Measurements from ENCODE around the gene MON1B. TPM values are rescaled to one million over a fixed set of nuclear protein-coding genes. Genes with fewer than 3 reads are reported as not detected.

The MON1B gene
- total and polyA plus RNA-seq, 2 of the 13 experiments (the other 11 are each of a cell fraction or from before 2014, with no cell fraction given) = 13.4 to 15.6 TPM

DNA sequence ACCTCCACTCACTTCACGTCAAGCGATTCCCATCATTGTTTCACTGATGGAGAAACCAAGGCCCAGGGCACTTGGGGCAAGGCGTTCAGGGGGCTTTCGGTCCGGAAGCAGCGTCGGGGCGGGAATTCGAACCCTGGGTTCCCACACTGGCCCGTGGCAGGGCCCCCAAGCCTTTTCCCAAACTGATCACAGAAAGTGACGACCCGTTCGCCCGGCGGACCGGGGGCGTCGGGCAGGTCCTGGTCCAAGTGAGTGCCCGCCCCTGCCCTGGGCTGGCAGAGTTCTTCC, 856 bp upstream of the MON1B start (continued):
- TF ChIP-seq, protein P1, sequence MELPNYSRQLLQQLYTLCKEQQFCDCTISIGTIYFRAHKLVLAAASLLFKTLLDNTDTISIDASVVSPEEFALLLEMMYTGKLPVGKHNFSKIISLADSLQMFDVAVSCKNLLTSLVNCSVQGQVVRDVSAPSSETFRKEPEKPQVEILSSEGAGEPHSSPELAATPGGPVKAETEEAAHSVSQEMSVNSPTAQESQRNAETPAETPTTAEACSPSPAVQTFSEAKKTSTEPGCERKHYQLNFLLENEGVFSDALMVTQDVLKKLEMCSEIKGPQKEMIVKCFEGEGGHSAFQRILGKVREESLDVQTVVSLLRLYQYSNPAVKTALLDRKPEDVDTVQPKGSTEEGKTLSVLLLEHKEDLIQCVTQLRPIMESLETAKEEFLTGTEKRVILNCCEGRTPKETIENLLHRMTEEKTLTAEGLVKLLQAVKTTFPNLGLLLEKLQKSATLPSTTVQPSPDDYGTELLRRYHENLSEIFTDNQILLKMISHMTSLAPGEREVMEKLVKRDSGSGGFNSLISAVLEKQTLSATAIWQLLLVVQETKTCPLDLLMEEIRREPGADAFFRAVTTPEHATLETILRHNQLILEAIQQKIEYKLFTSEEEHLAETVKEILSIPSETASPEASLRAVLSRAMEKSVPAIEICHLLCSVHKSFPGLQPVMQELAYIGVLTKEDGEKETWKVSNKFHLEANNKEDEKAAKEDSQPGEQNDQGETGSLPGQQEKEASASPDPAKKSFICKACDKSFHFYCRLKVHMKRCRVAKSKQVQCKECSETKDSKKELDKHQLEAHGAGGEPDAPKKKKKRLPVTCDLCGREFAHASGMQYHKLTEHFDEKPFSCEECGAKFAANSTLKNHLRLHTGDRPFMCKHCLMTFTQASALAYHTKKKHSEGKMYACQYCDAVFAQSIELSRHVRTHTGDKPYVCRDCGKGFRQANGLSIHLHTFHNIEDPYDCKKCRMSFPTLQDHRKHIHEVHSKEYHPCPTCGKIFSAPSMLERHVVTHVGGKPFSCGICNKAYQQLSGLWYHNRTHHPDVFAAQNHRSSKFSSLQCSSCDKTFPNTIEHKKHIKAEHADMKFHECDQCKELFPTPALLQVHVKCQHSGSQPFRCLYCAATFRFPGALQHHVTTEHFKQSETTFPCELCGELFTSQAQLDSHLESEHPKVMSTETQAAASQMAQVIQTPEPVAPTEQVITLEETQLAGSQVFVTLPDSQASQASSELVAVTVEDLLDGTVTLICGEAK (IDR thresholded peaks at IDR 0.05) = no peak
- TF ChIP-seq, protein P1 (CRISPR knock-in tag; IDR thresholded peaks at IDR 0.05) = no peak
- TF ChIP-seq ZNF597 (CRISPR knock-in tag; IDR thresholded peaks at IDR 0.05) (no peak), REXO4 (CRISPR knock-in tag; IDR thresholded peaks at IDR 0.05; ENCODE audit: borderline replicate concordance) (no peak), ARNTL (CRISPR knock-in tag; IDR thresholded peaks at IDR 0.05) (no peak), PHF20 (CRISPR knock-in tag; IDR thresholded peaks at IDR 0.05) (no peak), HNRNPLL (IDR thresholded peaks at IDR 0.05; ENCODE audit: low read depth, low read length, poor library complexity, severe bottlenecking) (no peak), ZNF20 (CRISPR knock-in tag; IDR thresholded peaks at IDR 0.05) (no peak), ZNF468 (CRISPR knock-in tag; IDR thresholded peaks at IDR 0.05) (peak; percentile 30; the same call in 1 of the 2 replicates), RORA (CRISPR knock-in tag; IDR thresholded peaks at IDR 0.05) (no peak), ZNF317 (CRISPR knock-in tag; IDR thresholded peaks at IDR 0.05) (no peak), ZNF460 (CRISPR knock-in tag; IDR thresholded peaks at IDR 0.05; ENCODE audit: borderline replicate concordance) (no peak), ZBTB38 (CRISPR knock-in tag; IDR thresholded peaks at IDR 0.05) (no peak)
- TF ChIP-seq, protein P2, sequence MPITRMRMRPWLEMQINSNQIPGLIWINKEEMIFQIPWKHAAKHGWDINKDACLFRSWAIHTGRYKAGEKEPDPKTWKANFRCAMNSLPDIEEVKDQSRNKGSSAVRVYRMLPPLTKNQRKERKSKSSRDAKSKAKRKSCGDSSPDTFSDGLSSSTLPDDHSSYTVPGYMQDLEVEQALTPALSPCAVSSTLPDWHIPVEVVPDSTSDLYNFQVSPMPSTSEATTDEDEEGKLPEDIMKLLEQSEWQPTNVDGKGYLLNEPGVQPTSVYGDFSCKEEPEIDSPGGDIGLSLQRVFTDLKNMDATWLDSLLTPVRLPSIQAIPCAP (CRISPR knock-in tag; IDR thresholded peaks at IDR 0.05; ENCODE audit: low read depth) = no peak
- TF ChIP-seq, protein P3, sequence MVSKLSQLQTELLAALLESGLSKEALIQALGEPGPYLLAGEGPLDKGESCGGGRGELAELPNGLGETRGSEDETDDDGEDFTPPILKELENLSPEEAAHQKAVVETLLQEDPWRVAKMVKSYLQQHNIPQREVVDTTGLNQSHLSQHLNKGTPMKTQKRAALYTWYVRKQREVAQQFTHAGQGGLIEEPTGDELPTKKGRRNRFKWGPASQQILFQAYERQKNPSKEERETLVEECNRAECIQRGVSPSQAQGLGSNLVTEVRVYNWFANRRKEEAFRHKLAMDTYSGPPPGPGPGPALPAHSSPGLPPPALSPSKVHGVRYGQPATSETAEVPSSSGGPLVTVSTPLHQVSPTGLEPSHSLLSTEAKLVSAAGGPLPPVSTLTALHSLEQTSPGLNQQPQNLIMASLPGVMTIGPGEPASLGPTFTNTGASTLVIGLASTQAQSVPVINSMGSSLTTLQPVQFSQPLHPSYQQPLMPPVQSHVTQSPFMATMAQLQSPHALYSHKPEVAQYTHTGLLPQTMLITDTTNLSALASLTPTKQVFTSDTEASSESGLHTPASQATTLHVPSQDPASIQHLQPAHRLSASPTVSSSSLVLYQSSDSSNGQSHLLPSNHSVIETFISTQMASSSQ (IDR thresholded peaks at IDR 0.05; ENCODE audit: low read depth) = no peak
- TF ChIP-seq, protein P3 (CRISPR knock-in tag; IDR thresholded peaks at IDR 0.05; ENCODE audit: borderline replicate concordance) = no peak
